ENCODE results near the gene DEAF1.

DNA sequence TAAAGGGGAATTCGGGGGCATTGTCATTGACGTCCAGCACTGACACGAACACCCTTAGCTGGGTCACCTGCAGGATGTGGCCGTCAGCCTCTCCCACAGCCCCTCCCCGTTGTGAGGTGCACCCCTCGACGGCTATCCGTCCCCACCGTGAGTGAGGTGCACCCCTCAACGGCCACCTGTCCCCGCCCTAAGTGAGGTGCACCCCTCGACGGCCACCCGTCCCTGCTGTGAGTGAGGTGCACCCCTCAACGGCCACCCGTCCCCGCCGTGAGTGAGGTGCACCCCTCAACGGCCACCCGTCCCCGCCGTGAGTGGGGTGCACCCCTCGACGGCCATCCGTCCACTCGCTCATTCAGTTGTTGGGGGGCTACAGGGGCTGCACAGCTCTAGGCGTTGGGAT is 73.2 kb downstream of the DEAF1 start:
- TF ChIP-seq, protein P1, sequence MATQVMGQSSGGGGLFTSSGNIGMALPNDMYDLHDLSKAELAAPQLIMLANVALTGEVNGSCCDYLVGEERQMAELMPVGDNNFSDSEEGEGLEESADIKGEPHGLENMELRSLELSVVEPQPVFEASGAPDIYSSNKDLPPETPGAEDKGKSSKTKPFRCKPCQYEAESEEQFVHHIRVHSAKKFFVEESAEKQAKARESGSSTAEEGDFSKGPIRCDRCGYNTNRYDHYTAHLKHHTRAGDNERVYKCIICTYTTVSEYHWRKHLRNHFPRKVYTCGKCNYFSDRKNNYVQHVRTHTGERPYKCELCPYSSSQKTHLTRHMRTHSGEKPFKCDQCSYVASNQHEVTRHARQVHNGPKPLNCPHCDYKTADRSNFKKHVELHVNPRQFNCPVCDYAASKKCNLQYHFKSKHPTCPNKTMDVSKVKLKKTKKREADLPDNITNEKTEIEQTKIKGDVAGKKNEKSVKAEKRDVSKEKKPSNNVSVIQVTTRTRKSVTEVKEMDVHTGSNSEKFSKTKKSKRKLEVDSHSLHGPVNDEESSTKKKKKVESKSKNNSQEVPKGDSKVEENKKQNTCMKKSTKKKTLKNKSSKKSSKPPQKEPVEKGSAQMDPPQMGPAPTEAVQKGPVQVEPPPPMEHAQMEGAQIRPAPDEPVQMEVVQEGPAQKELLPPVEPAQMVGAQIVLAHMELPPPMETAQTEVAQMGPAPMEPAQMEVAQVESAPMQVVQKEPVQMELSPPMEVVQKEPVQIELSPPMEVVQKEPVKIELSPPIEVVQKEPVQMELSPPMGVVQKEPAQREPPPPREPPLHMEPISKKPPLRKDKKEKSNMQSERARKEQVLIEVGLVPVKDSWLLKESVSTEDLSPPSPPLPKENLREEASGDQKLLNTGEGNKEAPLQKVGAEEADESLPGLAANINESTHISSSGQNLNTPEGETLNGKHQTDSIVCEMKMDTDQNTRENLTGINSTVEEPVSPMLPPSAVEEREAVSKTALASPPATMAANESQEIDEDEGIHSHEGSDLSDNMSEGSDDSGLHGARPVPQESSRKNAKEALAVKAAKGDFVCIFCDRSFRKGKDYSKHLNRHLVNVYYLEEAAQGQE (IDR thresholded peaks at IDR 0.05; ENCODE audit: insufficient replicate concordance, low read depth), result no peak
- TF ChIP-seq, protein P2, sequence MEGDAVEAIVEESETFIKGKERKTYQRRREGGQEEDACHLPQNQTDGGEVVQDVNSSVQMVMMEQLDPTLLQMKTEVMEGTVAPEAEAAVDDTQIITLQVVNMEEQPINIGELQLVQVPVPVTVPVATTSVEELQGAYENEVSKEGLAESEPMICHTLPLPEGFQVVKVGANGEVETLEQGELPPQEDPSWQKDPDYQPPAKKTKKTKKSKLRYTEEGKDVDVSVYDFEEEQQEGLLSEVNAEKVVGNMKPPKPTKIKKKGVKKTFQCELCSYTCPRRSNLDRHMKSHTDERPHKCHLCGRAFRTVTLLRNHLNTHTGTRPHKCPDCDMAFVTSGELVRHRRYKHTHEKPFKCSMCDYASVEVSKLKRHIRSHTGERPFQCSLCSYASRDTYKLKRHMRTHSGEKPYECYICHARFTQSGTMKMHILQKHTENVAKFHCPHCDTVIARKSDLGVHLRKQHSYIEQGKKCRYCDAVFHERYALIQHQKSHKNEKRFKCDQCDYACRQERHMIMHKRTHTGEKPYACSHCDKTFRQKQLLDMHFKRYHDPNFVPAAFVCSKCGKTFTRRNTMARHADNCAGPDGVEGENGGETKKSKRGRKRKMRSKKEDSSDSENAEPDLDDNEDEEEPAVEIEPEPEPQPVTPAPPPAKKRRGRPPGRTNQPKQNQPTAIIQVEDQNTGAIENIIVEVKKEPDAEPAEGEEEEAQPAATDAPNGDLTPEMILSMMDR (IDR thresholded peaks at IDR 0.05; ENCODE audit: insufficient read depth, low read length), result no peak
- no peak for TF ChIP-seq GABPA (IDR thresholded peaks at IDR 0.05; ENCODE audit: low read depth)
- TF ChIP-seq POLR2AphosphoS5 (IDR thresholded peaks at IDR 0.05; ENCODE audit: low read depth), result no peak
- no peak for TF ChIP-seq SPI1 (IDR thresholded peaks at IDR 0.05; ENCODE audit: borderline replicate concordance, low read depth)
